ENCODE data around the gene GSK3A. TPM values are rescaled to one million over a fixed set of nuclear protein-coding genes. Genes with fewer than 3 reads are reported as not detected.

Gene GSK3A
- total RNA-seq = 9.9 and 15.1 TPM in 2 replicates

GRCh38 chr19:42242512-42243409 is at the start of gene GSK3A:
Gene GSK3A, minus strand, starts transcription at chr19:42242602. Its CDS starts 137 bp downstream, at chr19:42242465.

GRCh38 chr19:42268704-42269477 is 26.5 kb upstream of the GSK3A start, which contains the start of gene CIC:
Gene CIC, plus strand, starts transcription at chr19:42269252. Its CDS starts 2,532 bp downstream, at chr19:42271784.

GRCh38 chr19:42254850-42255765 is 12.7 kb upstream of the GSK3A start, which contains the start of gene ERF:
Gene ERF, minus strand, starts transcription at chr19:42255128. Its CDS starts 129 bp downstream, at chr19:42254999.

GRCh38 chr19:42219812-42220750 is 22.3 kb downstream of the GSK3A start, which contains the start of gene ZNF526:
Gene ZNF526, plus strand, starts transcription at chr19:42220312. Its CDS starts 4,092 bp downstream, at chr19:42224404.

GRCh38 chr19:42217520-42218437 is 24.6 kb downstream of the GSK3A start, which contains the start of gene DEDD2:
Gene DEDD2, minus strand, starts transcription at chr19:42217677. Its CDS starts 670 bp downstream, at chr19:42217007.

Other genes with a start within 250 kb of the GSK3A start
- under 0.01 TPM in 1 of 2 replicates, not detected in the other for gene ATP1A3, start 248.4 kb downstream of the GSK3A start, total RNA-seq
- gene GRIK5, start 172.4 kb downstream of the GSK3A start, total RNA-seq = 0.19 and 0.28 TPM in 2 replicates
- gene ZNF574, start 166.4 kb downstream of the GSK3A start, total RNA-seq = 7.6 and 12.7 TPM in 2 replicates
- 0.19 and 0.56 TPM in 2 replicates for gene POU2F2, start 110.2 kb downstream of the GSK3A start, total RNA-seq
- 18.2 and 26.5 TPM in 2 replicates for gene DEDD2, start 24.9 kb downstream of the GSK3A start, total RNA-seq
- gene ZNF526, start 22.3 kb downstream of the GSK3A start, total RNA-seq = 7.6 and 10.4 TPM in 2 replicates
- gene ERF, start 12.5 kb upstream of the GSK3A start, total RNA-seq = 18.6 and 23.2 TPM in 2 replicates
- gene CIC, start 26.6 kb upstream of the GSK3A start, total RNA-seq = 14.2 and 17.2 TPM in 2 replicates
- 0.19 and 0.28 TPM in 2 replicates for gene PRR19, start 59.5 kb upstream of the GSK3A start, total RNA-seq
- gene PAFAH1B3, start 60.0 kb upstream of the GSK3A start, total RNA-seq = 6.2 and 26.1 TPM in 2 replicates
- under 0.01 TPM in 1 of 2 replicates, not detected in the other for gene TMEM145, start 70.7 kb upstream of the GSK3A start, total RNA-seq
- 15.7 and 24.2 TPM in 2 replicates for gene MEGF8, start 83.0 kb upstream of the GSK3A start, total RNA-seq
- not detected in 2 replicates for gene CNFN, start 147.7 kb upstream of the GSK3A start, total RNA-seq
- 1.4 and 4.2 TPM in 2 replicates for gene LIPE, start 184.8 kb upstream of the GSK3A start, total RNA-seq
- not detected in 2 replicates for gene CXCL17, start 200.3 kb upstream of the GSK3A start, total RNA-seq